Mesodermal cell (in vitro differentiated cells): ENCODE measurements around the gene NPY2R.
A peak's percentile ranks its signal among the peaks of the same experiment; 100 is the strongest.

Experiments
- H3K27ac ChIP-seq: 2 replicates; pipeline ENCODE4 v1.7.0; 2013; ENCODE audit warnings: mild to moderate bottlenecking, low read depth, low read length, moderate library complexity; ENCODE audit not compliant: severe bottlenecking
- H3K36me3 ChIP-seq: 2 replicates; pipeline ENCODE4 v1.7.1; 2013; ENCODE audit warnings: mild to moderate bottlenecking, low read length, moderate library complexity; ENCODE audit not compliant: control insufficient read depth, insufficient read depth
- H3K4me1 ChIP-seq: one replicate; pipeline ENCODE4 v1.7.1; 2013; ENCODE audit warnings: mild to moderate bottlenecking, low read length; ENCODE audit not compliant: insufficient read depth, control insufficient read depth, poor library complexity, severe bottlenecking
- H3K4me3 ChIP-seq: 2 replicates; pipeline ENCODE4 v1.7.0; 2013; ENCODE audit warnings: low read length, control low read depth, mild to moderate bottlenecking; ENCODE audit not compliant: insufficient read depth, poor library complexity, severe bottlenecking; ENCODE audit errors: extremely low read depth
- H3K9me3 ChIP-seq: 2 replicates; pipeline ENCODE4 v1.7.1; 2013; ENCODE audit warnings: mild to moderate bottlenecking, low read length, moderate library complexity; ENCODE audit not compliant: control insufficient read depth
- WGBS, 2 experiments: methylation state at CpG; one replicate each; pipeline ENCODE4 v1.1.5; 2013; ENCODE audit warnings: missing lambda C conversion rate in 2 of 2; ENCODE audit not compliant: insufficient coverage in 2 of 2; 5-methylcytosine and 5-hydroxymethylcytosine counted together

Gene NPY2R

DNA sequence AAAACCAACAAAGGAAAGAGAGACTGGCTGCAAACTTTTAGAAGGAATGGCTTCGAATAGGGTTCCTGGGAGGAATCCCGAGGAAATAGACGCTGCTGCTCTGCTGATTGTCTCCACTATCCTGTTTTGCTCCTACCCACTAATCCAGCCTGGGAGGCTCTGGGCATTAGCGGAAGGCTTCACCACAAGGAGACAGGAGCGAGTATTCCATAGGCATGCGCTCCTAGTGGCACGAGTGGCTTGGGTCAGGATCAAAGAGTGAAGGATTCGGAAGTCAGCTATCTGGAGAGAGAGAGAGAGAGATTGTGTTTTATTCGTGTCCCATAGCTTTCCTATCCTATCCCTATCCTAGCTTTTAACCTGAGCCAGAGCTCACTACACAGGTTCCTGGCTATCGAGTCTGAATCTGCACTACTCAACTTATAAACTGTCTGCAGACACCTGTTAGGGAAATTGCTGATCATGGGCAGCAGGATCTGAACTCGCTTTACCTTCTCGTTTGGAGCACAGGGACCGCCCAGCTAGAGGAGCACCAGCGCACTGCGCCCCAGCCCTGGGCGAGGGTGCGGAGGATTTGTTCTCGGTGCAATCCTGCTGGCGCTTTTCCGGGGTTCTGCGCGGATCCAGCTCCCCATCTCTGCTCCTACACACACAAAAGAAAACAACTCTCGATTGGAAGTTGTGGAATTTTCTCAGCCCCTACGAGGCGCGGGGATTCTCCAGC is 740 bp upstream of the NPY2R start:
- H3K27ac ChIP-seq = no peak overlapping the region
- 4 to 6% methylated on average over 7 to 10 of the region's 26 CpGs for WGBS, 2 experiments
- H3K9me3 ChIP-seq = no peaks in the 10 kb centered on the region
- no peaks in the 10 kb centered on the region for H3K36me3 ChIP-seq
- peaks cover 6% of the 10 kb centered on the region for H3K4me1 ChIP-seq
- peak overlapping the region; percentile 32 for H3K4me3 ChIP-seq

DNA sequence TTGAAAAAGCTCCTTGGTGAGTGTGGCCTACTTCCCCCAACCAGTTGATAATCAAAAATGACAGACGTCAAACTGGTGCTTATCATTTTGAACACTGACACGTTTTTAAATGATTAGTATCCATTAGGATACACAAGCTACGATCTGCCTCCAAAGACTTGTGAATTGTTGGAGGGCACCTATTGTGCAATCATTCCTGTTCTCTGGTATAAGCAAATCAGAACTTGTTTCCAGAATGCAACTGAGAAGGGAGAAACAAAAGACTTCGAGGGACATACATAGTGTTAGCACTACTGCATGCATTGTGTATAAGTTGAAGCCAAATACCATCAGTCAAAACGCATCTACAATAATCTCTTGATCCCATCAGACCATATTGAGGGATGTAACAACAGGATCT is 11.6 kb downstream of the NPY2R start:
- no peaks in the 10 kb centered on the region for H3K9me3 ChIP-seq
- no peaks in the 10 kb centered on the region for H3K36me3 ChIP-seq
- no peak overlapping the region for H3K4me3 ChIP-seq
- H3K27ac ChIP-seq = no peak overlapping the region
- 90 to 100% methylated on average over 2 to 3 of the region's 5 CpGs for WGBS, 2 experiments
- H3K4me1 ChIP-seq = no peaks in the 10 kb centered on the region

DNA sequence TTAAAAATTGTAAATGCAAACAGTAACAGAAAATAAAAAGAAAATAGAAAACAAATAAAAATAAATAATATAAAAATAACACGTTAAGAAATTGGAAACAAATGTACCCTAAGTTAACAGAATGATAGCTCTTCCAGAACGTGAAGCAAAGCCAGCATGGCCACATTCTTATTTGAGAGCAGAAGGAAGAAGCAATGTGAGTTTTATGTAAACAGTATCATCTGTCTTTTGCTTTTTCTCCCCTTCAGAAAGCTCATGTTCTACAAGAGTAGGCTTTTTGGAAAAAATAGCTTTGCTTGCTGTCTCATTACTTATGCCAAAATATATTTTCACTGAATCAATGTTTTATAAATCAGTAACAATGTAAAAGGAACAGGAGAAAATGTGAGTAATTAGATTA is 18.7 kb downstream of the NPY2R start:
- H3K4me3 ChIP-seq = no peak overlapping the region
- H3K9me3 ChIP-seq = no peaks in the 10 kb centered on the region
- WGBS, 2 experiments = no CpG with 5 or more reads among the region's 2 CpGs
- H3K36me3 ChIP-seq = no peaks in the 10 kb centered on the region
- no peaks in the 10 kb centered on the region for H3K4me1 ChIP-seq
- no peak overlapping the region for H3K27ac ChIP-seq

DNA sequence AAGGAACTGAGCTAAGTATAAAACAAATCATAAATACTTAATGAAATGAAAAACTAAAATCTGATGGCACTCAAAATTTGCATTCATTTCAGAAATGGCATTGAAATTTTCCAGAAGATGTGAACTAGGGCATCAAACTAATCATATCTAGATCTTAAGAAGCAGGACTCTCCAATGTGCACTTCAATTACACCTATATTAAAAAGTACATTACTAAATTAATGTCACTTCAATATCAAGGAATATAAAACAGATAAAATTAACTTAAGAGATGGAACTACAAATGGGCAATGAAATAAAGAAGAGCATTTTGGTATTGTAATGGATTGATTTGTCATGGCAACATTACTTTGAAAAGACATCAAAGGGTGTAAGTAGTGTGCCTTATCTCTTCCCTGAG is 20.3 kb downstream of the NPY2R start:
- Histone ChIP-seq H3K4me1 (no peaks in the 10 kb centered on the region), H3K4me3 (no peak overlapping the region), H3K27ac (no peak overlapping the region), H3K9me3 (no peaks in the 10 kb centered on the region), H3K36me3 (no peaks in the 10 kb centered on the region)

DNA sequence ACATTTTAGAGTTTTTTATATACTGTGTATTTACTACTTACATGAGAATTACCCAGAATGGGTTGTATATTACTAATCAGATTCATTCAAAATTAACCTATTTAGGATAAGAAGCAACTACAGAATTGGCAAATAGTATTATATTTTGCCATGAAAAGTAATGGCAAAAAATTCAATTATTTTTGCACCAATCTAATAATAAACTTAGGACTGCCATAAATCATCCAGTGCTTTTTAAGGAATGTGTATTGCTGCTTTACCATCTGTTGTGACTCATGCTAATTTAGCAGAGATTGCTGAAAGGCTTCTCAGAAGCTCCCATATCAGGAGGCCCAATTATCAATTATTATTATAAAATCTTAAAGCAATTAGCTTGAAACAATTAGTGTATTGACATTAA is 24.0 kb downstream of the NPY2R start:
- Histone ChIP-seq H3K36me3 (no peaks in the 10 kb centered on the region), H3K9me3 (no peaks in the 10 kb centered on the region), H3K4me3 (no peak overlapping the region), H3K27ac (no peak overlapping the region), H3K4me1 (no peaks in the 10 kb centered on the region)

DNA sequence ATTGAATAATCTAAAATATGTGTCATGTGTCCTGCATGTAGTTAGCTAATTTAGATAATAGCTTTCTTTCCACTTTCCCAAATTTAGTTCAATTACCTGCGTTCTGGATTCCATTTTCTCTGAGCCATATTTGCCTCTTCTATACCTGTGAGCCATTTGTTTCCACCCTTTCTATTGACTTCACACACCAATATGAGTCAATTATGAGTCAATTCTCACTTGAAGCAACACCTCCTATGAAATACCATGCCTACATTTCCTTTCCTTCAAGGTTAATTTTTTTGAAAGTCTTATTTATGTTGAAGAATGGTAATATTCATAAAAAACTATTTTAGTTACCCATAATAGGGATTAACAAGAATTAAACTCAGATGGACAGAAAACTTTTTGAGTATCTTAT is 25.8 kb downstream of the NPY2R start:
- H3K9me3 ChIP-seq = no peaks in the 10 kb centered on the region
- no peak overlapping the region for H3K27ac ChIP-seq
- no peaks in the 10 kb centered on the region for H3K36me3 ChIP-seq
- no peaks in the 10 kb centered on the region for H3K4me1 ChIP-seq
- no peak overlapping the region for H3K4me3 ChIP-seq
- WGBS, 2 experiments = 63 to 80% methylated on average over 1 of the region's 1 CpG

DNA sequence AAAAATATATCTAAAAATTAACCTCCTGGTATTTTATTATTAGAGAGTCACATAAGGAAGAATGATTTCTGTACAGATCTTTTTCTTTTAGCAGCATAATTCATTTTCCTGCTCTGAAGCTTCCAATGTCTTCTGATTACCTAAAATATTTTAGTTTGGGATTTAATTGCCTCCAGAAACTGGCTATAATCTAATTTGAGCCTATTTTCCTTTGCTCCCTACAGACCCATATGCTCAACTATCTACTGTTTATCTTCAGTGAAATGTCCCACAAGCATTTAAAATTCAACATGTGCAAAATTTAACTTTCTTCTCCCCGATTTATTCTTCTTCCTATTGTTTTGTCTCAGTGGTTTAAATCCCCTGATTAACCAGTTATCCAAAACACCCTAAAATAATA is 29.1 kb downstream of the NPY2R start:
- H3K4me3 ChIP-seq = no peak overlapping the region
- 64% methylated on average over 1 of the region's 1 CpG; no CpG with 5 or more reads in 1 of the 2 experiments for WGBS, 2 experiments
- no peaks in the 10 kb centered on the region for H3K4me1 ChIP-seq
- H3K36me3 ChIP-seq = no peaks in the 10 kb centered on the region
- H3K27ac ChIP-seq = no peak overlapping the region
- no peaks in the 10 kb centered on the region for H3K9me3 ChIP-seq

DNA sequence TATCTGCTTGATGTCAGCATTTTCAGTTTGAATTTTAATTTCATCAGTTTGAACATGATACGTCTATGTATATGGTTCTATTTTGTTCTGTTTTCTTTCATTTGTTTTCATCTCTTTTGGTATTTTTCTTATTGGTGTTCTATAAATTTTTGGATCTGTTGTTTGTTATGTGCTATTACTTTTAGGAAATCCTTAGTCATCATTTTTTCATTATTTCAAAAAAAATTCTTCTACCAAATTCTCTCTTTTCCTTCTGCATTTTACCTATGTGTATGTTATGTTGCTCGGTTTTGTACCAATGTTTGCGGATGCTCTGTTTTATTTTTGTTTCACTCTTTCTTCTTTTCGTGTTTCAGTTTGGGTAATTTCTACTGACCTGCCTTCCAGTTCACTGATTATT is 32.8 kb downstream of the NPY2R start:
- whole genome bisulfite sequencing, 2 experiments = 100% methylated on average over 2 of the region's 4 CpGs; no CpG with 5 or more reads in 1 of the 2 experiments
- no peak overlapping the region for H3K27ac ChIP-seq
- H3K36me3 ChIP-seq = no peaks in the 10 kb centered on the region
- H3K4me1 ChIP-seq = no peaks in the 10 kb centered on the region
- no peaks in the 10 kb centered on the region for H3K9me3 ChIP-seq
- no peak overlapping the region for H3K4me3 ChIP-seq

DNA sequence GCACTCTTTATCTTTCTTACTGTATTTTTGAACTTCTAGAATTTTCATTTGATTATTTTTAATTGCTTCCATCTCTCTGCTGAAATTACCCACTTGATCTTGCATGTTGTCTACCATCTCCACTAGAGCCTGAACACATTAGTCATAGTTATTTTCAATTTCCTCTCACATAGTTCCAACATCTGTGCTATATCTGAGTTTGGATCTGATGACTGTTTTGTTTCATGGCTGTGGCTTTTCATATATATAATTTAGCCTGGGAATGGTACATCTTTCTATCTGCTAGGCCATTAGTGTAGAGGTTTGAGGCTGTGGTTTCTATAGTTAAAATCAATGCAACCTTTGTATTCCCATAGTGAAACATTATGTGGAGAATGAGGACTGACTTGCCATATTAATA is 33.2 kb downstream of the NPY2R start:
- H3K36me3 ChIP-seq = no peaks in the 10 kb centered on the region
- H3K4me3 ChIP-seq = no peak overlapping the region
- no peaks in the 10 kb centered on the region for H3K9me3 ChIP-seq
- H3K27ac ChIP-seq = no peak overlapping the region
- H3K4me1 ChIP-seq = no peaks in the 10 kb centered on the region

DNA sequence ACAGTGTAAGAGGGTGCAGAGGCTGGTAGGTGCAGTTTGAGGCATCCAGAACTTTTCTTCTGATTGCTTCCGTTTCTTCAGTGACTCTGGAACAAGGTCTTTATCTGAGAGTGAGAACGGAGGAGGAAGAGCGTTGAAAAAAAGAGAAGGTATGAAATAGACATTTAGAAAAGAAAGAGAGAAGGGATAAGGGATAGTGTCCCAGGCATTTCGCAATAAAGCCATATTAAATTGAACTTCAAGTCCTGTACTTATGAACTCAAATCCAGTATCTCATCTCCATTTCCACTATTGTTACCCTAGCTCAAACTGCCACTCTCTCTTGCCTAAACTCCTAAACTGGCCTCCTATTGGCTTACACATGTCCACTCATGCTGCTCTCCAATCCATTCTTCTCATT is 36.7 kb downstream of the NPY2R start:
- Histone ChIP-seq H3K4me3 (no peak overlapping the region), H3K27ac (no peak overlapping the region), H3K9me3 (no peaks in the 10 kb centered on the region), H3K36me3 (no peaks in the 10 kb centered on the region), H3K4me1 (no peaks in the 10 kb centered on the region)
- 83 to 90% methylated on average over 2 to 3 of the region's 4 CpGs for WGBS, 2 experiments

DNA sequence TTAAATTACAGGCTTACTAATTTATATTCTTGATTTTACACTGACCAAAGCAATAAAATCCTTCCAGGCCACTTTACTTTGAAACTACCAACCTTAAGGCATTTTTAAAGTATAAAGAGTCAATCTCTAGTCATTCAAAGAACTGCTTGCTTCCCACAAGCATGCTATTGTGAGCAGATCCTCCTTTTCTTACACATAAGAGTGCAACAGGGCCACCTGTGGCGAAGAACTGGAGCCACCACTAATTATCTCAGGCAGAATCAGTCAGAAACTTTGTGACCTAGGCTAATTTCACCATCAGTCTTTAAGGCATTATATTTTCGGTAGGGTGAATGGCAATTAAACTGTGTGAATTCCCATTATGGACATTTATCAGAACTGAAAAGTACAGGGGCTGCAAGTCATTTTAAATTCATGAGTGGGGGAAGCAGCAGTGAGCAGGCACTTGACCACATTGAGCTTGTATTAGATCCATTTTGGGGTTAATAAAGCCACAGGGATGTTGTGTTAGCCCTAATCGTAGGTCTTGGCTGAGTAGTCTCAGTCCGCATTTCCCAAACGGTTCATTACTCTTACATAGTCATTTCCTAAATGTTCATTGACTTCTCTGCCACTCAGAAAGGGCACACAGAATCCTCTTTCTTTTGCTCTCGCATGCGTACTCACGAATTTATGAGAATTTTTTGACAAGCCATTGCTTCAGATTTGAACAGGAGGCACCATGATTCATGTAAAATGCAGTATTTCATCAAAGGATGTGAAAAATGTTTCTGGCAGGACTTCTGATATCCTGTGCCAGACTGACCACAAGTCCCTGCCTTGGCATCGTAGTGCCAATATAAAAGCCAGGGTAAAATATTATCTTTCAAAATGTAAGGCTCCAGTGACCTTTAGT is 39.8 kb downstream of the NPY2R start:
- Histone ChIP-seq H3K9me3 (no peaks in the 10 kb centered on the region), H3K27ac (no peak overlapping the region), H3K36me3 (no peaks in the 10 kb centered on the region), H3K4me1 (no peaks in the 10 kb centered on the region), H3K4me3 (no peak overlapping the region)
- WGBS, 2 experiments = 87 to 92% methylated on average over 4 to 7 of the region's 9 CpGs
